ENCODE measurements around the gene APOA4. TPM values are rescaled to one million over a fixed set of nuclear protein-coding genes. Genes with fewer than 3 reads are reported as not detected.
A peak's percentile ranks its signal among the peaks of the same experiment; 100 is the strongest.

The APOA4 gene
- total RNA-seq, 1 donor from 2014 or later, result not detected

DNA sequence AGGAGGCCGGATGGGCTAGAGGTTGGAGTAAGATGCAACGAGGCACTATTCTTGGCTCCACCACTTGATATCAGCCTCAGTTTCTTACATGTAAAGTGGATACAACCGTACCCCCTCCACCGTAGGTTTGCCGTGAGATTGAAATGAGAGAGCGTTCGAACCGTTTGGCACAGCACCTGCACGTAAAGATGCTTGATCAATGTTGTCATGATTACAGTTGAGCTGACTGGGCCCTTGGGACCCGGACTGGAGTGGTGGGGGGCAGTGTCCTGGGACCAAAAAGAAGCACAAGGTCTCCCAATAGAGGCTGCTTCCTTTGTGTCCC is 10.3 kb upstream of the APOA4 start:
- ATAC-seq (no peak), DNase-seq (no peak)
- intact Hi-C loops (cut with micrococcal nuclease), result no loop called here

DNA sequence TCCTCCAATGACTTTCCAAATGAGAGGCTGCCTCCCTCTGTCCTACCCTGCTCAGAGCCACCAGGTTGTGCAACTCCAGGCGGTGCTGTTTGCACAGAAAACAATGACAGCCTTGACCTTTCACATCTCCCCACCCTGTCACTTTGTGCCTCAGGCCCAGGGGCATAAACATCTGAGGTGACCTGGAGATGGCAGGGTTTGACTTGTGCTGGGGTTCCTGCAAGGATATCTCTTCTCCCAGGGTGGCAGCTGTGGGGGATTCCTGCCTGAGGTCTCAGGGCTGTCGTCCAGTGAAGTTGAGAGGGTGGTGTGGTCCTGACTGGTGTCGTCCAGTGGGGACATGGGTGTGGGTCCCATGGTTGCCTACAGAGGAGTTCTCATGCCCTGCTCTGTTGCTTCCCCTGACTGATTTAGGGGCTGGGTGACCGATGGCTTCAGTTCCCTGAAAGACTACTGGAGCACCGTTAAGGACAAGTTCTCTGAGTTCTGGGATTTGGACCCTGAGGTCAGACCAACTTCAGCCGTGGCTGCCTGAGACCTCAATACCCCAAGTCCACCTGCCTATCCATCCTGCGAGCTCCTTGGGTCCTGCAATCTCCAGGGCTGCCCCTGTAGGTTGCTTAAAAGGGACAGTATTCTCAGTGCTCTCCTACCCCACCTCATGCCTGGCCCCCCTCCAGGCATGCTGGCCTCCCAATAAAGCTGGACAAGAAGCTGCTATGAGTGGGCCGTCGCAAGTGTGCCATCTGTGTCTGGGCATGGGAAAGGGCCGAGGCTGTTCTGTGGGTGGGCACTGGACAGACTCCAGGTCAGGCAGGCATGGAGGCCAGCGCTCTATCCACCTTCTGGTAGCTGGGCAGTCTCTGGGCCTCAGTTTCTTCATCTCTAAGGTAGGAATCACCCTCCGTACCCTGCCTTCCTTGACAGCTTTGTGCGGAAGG is 9.5 kb upstream of the APOA4 start:
- ATAC-seq (no peak), DNase-seq (no peak)
- intact Hi-C loops (cut with micrococcal nuclease), result no loop called here

DNA sequence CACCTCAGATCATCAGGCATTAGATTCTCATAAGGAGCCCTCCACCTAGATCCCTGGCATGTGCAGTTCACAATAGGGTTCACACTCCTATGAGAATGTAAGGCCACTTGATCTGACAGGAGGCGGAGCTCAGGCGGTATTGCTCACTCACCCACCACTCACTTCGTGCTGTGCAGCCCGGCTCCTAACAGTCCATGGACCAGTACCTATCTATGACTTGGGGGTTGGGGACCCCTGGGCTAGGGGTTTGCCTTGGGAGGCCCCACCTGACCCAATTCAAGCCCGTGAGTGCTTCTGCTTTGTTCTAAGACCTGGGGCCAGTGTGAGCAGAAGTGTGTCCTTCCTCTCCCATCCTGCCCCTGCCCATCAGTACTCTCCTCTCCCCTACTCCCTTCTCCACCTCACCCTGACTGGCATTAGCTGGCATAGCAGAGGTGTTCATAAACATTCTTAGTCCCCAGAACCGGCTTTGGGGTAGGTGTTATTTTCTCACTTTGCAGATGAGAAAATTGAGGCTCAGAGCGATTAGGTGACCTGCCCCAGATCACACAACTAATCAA is 8.8 kb upstream of the APOA4 start:
- ATAC-seq, result no peak
- intact Hi-C loops (cut with micrococcal nuclease), result no loop called here

DNA sequence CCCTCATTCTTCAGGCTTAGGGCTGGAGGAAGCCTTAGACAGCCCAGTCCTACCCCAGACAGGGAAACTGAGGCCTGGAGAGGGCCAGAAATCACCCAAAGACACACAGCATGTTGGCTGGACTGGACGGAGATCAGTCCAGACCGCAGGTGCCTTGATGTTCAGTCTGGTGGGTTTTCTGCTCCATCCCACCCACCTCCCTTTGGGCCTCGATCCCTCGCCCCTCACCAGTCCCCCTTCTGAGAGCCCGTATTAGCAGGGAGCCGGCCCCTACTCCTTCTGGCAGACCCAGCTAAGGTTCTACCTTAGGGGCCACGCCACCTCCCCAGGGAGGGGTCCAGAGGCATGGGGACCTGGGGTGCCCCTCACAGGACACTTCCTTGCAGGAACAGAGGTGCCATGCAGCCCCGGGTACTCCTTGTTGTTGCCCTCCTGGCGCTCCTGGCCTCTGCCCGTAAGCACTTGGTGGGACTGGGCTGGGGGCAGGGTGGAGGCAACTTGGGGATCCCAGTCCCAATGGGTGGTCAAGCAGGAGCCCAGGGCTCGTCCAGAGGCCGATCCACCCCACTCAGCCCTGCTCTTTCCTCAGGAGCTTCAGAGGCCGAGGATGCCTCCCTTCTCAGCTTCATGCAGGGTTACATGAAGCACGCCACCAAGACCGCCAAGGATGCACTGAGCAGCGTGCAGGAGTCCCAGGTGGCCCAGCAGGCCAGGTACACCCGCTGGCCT is 7.2 kb upstream of the APOA4 start:
- intact Hi-C loops (cut with micrococcal nuclease), result no loop called here
- DNase-seq (no peak), ATAC-seq (no peak)

More for the DNA sequence above, 8.8 kb upstream of the APOA4 start:
- no peak for DNase-seq

DNA sequence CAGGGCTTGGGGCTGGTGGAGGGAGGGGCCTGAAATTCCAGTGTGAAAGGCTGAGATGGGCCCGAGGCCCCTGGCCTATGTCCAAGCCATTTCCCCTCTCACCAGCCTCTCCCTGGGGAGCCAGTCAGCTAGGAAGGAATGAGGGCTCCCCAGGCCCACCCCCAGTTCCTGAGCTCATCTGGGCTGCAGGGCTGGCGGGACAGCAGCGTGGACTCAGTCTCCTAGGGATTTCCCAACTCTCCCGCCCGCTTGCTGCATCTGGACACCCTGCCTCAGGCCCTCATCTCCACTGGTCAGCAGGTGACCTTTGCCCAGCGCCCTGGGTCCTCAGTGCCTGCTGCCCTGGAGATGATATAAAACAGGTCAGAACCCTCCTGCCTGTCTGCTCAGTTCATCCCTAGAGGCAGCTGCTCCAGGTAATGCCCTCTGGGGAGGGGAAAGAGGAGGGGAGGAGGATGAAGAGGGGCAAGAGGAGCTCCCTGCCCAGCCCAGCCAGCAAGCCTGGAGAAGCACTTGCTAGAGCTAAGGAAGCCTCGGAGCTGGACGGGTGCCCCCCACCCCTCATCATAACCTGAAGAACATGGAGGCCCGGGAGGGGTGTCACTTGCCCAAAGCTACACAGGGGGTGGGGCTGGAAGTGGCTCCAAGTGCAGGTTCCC is 6.5 kb upstream of the APOA4 start, which contains the start of gene APOC3:
TSS of gene APOC3 (plus strand) at position 383 of the 659 bp plus-strand sequence. CDS start 676 bp downstream, outside the sequence.
- ATAC-seq (no peak), DNase-seq (no peak)
- intact Hi-C loops (cut with micrococcal nuclease), result no loop called here

DNA sequence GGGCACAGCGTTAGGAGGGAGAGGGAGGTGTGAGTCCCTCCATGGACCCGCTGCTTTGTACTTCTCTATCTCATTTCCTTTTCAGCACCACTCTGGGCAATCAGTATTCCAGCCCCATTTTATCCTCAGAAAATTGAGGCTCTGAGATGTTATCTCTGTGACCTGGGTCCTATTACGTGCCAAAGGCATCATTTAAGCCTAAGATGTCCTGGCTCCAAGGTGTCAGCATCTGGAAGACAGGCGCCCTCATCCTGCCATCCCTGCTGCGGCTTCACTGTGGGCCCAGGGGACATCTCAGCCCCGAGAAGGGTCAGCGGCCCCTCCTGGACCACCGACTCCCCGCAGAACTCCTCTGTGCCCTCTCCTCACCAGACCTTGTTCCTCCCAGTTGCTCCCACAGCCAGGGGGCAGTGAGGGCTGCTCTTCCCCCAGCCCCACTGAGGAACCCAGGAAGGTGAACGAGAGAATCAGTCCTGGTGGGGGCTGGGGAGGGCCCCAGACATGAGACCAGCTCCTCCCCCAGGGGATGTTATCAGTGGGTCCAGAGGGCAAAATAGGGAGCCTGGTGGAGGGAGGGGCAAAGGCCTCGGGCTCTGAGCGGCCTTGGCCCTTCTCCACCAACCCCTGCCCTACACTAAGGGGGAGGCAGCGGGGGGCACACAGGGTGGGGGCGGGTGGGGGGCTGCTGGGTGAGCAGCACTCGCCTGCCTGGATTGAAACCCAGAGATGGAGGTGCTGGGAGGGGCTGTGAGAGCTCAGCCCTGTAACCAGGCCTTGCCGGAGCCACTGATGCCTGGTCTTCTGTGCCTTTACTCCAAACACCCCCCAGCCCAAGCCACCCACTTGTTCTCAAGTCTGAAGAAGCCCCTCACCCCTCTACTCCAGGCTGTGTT is 5.8 kb upstream of the APOA4 start:
- DNase-seq (no peak), ATAC-seq (no peak)
- intact Hi-C loops (cut with micrococcal nuclease), result no loop called here

DNA sequence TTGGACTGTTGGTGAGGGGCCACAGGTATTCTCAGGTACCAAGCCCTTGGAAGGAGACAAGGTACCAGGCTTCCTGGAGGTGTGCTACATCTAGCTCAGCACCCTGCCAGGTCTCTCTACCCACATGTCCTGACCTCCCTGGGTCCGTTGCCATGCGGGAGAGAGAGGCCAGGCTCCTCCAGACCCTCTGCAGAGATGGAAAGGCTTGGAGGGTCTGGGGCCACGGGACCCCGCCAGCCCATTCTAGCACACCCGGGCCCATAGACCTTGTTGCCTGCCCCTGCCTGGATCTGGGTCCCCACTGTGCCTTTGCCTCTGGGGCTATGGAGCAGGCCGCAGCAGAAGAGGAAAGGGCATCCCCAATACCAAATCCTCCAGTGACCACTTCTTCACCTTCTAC is 4.4 kb upstream of the APOA4 start:
- no peak for ATAC-seq
- DNase-seq, result no peak
- intact Hi-C loops (cut with micrococcal nuclease), result no loop called here

DNA sequence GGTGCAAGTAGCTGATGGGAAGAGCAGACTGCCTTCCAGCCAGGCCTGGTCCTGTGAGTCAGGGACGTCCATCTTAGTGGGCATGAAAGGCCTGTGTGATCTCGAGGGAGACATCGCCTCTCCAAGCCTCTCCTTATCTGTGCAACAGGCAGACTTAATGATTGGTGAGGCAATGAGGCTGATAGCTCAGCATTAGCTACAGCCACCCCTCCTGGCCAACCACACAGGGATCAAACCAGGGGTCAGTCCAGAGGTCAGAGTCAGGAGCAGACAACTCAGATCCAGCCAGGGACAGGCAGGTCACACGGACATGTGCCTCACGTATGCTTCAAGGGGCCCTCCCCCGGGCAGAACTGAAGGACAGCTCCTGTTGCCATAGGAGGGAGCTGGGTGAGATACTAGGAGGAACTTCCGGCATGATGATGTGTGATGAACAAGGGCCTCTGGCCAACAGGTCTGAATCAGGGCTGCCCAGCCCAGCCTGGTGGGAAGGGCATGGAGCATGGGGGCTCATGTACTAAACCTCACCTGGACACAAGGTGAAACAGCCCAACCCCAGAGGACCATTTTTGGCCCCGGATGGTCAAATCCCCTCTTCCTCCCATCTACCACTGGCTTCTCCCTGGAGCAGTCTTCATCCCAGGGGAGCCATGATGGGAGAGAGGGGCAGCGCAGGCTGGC is 3.8 kb upstream of the APOA4 start:
- DNase-seq (no peak), ATAC-seq (no peak)
- intact Hi-C loops (cut with micrococcal nuclease), result no loop called here

DNA sequence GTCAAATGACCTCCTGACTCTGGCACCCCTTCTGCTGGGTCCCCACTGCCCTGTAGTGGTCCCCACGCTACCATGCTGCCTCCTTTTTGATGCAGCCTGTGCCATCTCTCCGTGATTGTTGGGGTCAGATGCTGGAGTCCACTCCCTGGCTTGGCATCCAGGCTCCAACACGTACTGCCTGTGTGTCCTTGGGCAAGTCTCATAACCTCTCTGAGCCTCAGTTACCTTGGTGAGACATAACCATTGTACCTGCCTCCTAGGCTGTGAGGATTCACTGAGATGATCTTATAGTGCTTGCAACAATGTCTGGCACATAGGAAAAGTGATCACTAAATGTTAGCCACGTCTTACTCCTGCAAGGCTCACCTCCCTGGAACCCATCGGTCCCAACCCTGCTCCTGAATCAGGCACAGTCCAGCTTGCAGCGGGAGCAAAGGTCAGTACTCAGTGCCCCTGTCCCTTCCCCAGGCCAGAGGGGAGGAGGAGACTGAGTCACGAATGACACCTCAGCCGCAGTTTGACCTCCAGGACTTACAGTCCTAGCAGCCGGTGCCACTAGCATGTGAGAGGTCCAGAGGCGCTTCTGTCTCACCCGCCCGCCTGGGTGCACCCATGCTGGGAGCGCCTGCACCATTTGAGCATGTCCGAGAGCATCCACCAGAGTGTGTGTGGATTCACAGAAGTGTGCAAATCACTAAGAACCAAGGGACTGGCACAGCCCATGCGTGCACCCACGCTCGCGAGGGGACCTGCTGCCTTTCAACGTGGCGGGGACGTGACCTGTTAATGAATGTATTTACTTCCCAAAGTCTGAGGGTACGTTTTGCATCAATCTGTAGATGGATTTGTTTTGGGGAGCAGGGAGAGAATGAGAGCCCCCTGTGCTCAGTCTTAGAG is 3.0 kb upstream of the APOA4 start:
- DNase-seq (no peak), ATAC-seq (no peak)
- intact Hi-C loops (cut with micrococcal nuclease), result no loop called here

DNA sequence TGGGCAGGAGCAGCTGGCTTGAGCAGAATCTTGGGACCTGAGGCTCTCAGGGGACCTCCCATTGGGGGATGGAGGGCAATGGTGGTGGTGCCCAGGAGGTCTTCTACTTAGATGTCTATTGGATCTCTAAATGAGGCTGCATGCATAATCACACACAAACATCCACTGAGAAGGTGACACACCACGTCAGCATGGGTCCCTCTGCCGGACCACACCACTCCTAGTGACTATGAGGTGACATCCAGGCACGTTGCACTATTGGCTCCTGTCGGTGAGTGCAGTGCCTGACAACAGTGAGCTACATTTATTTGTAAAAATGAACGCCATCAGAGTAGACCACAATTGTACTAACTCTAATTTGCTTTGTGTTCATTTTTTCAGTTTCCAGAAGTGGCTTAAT is 2.3 kb upstream of the APOA4 start:
- DNase-seq (no peak), ATAC-seq (no peak)
- intact Hi-C loops (cut with micrococcal nuclease), result no loop called here

DNA sequence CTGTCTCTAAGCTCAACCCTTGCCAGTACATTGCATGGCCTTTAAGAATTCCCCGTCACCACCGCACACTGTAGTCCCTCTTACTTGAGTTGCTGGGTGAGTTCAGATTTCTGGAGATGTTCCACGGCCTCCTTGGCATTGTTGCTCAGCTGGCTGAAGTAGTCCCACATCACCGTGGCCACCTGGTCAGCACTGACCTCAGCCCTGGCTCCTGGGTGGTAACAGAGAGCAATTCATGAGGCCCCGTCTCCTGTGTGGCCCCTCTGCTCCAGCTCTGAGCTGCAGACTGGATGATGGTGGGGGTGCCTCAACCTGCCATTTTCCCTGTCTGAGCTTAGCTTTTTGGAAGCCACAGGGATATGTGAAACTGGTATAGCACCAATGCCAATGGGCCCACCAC is 529 bp downstream of the APOA4 start:
- intact Hi-C loops (cut with micrococcal nuclease), result no loop called here
- DNase-seq (no peak), ATAC-seq (no peak)

DNA sequence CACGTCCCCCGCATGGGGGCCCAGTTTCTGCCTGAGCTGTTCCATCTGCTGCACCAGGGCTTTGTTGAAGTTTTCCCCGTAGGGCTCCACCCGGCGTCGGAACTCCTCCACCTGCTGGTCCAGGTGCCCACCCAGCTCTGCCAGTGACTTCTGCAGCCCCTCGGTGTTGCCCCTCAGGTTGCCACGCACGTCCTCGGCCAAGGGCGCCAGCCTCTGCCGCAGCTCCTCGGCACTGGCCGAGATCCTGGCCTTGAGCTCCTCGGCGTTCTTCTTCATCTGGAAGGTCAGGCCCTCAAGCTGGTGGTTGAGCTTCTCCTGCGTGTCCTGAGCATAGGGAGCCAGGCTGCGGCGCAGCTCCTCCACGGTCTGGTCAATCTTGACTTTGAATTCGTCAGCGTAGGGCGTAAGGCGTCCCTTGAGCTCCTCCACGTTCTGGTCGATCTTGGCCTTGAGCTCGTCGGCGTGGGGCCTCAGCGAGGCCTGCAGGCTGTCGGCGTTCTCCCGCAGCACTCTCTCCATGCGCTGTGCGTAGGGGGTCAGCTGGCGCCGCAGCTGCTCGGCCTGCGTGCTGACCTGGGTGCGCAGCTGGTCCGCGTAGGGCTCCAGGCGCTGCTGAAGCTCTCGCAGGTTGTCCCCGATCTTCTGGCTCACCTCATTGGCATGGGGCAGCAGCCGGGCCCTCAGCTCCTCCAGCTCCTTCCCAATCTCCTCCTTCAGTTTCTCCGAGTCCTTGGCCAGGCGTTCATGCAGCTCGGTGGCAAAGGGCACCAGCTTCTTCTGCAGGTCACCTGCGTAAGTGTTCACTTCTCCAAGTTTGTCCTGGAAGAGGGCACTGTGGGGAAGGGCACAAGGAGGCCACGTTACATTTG is 1.8 kb downstream of the APOA4 start:
- DNase-seq, result no peak
- intact Hi-C loops (cut with micrococcal nuclease), result no loop called here
- no peak for ATAC-seq

DNA sequence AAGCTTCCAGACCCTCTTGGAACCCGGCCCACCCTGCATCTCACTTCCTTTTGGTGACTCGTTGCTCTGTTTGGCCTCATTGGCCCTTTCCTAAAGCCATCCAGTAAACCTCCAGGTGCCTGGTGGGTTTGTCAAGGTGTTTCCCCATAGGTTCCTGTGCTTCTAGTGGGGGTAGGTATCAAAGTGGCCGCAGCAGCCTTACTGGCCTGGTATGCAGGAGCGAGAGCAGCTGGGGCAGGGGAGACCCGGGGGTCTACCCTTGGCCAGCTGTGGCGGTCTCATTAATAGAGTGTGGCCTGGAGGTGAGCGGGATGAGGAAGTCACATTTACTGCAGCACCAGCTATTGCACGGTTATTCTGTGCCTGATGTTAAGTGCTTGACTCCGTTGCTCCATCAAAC is 4.1 kb downstream of the APOA4 start:
- ATAC-seq (no peak), DNase-seq (no peak)
- intact Hi-C loops (cut with micrococcal nuclease), result no loop called here

DNA sequence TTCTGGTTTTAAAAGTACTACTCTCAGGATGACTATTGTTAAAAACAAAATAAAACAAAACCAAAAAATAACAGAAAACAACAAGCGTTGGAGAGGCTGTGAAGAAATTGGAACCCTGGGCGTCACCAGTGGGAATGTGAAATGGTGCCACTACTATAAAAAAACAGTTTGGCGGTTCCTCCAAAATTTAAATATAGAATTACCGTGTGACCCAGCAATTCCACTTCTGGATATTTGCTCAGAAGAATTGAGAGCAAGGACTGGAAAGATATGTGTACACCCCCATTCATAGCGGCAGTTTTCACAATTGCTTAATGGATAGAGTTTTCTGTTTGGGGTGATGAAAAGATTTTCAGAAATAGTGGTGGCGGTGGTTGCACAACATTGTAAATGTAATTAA is 8.6 kb downstream of the APOA4 start:
- no peak for ATAC-seq
- intact Hi-C loops (cut with micrococcal nuclease), result no loop called here
- no peak for DNase-seq

DNA sequence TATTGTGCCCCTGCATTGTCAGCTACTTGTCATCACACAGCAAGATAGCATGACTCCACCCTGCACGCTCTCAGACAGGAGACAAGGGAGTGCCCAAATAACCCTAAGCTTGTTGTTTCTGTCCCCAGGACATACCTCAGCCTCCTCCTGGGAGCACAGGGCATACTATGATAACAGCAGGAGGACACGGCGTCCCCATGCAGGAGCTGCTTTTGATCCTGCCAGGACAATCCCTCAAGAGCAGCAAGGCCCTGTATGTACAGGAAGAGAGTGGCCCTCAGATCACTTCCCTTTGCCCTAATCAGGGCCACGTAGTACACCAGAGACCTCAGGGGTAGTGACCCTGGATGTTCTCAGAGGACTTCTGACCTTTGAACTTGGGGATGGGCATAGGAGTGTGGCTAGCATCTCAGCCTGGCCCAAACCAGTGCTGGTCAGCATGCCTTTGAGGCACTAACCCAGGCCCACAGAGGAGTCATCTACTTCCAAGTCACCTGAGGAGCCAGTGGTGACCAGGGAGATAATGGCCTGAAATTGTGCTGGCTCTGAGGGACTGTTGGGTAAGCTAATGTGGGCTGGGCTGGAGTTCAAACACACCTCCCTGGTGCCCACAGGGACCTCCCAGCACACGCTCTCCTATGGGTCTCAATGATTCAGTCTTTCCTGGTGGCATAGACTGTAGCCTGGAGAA is 9.2 kb downstream of the APOA4 start:
- intact Hi-C loops (cut with micrococcal nuclease), result no loop called here
- DNase-seq (no peak), ATAC-seq (peak; percentile 86)

DNA sequence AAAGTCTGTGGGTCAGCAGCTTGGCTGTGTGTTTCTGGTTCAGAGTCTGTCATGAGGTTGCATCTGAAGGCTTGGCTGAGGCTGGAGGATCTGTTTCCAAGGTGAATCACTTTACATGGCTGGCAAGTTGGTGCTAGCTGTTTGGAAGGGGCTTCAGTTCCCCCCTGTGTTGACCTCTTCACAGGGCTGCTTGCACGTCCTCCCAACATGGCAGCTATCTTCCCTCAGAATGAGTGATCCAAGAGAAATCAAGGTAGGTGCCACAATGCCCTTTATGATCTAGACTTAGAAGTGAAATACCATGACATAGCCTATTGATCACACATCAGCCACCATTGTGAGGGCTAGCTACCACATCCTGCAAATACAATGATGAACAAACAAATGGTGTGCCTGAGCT is 9.9 kb downstream of the APOA4 start:
- DNase-seq, result no peak
- ATAC-seq, result no peak
- intact Hi-C loops (cut with micrococcal nuclease), result no loop called here
